NB4 (cell line): ENCODE measurements around the gene SNX25.

Experiments
- DNase-seq: peaks from one replicate; pipeline ENCODE4 v3.0.0; 2010; ENCODE audit warnings: low read depth
- H3K4me3 ChIP-seq: one replicate; pipeline ENCODE4 v1.5.1; 2011; ENCODE audit warnings: mild to moderate bottlenecking, low read depth, low read length, moderate library complexity
- CTCF ChIP-seq: IDR thresholded peaks from one replicate; pipeline ENCODE4 v1.5.1; 2012; ENCODE audit warnings: low read depth, low read length
- MAX ChIP-seq: IDR thresholded peaks from 2 replicates; pipeline ENCODE4 v1.6.1; 2011; ENCODE audit warnings: low read depth, low read length
- MYC ChIP-seq: IDR thresholded peaks from 2 replicates; pipeline ENCODE4 v1.6.1; 2011; ENCODE audit warnings: low read depth, low read length
- POLR2A ChIP-seq: IDR thresholded peaks from 2 replicates; pipeline ENCODE4 v1.6.1; 2011; ENCODE audit warnings: mild to moderate bottlenecking; ENCODE audit not compliant: insufficient read length; ENCODE audit errors: extremely low read depth

SNX25 gene

GRCh38 chr4:185374573-185374972 is 165.2 kb downstream of the SNX25 start:
- no peak overlapping the region for H3K4me3 ChIP-seq
- no peak for DNase-seq
- TF ChIP-seq MAX (no peak), MYC (no peak), CTCF (no peak), POLR2A (no peak)

- TF ChIP-seq MAX (no peak), CTCF (no peak), MYC (no peak), POLR2A (no peak)
- no peak overlapping the region for H3K4me3 ChIP-seq
- no peak for DNase-seq
Measured at GRCh38 chr4:185378264-185378663, 168.9 kb downstream of the SNX25 start.

GRCh38 chr4:185379326-185380295 is 170.2 kb downstream of the SNX25 start:
- TF ChIP-seq MYC (no peak), MAX (no peak), CTCF (no peak)
- no peak for DNase-seq
- H3K4me3 ChIP-seq: no peak overlapping the region

- H3K4me3 ChIP-seq: no peak overlapping the region
- DNase-seq: no peak
- no peak for TF ChIP-seq MYC
- TF ChIP-seq CTCF: no peak
- TF ChIP-seq MAX: no peak
- TF ChIP-seq POLR2A: no peak
Measured at GRCh38 chr4:185380320-185380719, 170.9 kb downstream of the SNX25 start.

GRCh38 chr4:185381288-185382196 is 172.1 kb downstream of the SNX25 start:
- TF ChIP-seq MAX (no peak), MYC (no peak), POLR2A (no peak), CTCF (no peak)
- no peak overlapping the region for H3K4me3 ChIP-seq
- DNase-seq: no peak
